Endothelial cell of umbilical vein (primary cell): Measurements from ENCODE around the gene ZDHHC11. TPM values are rescaled to one million over a fixed set of nuclear protein-coding genes. Genes with fewer than 3 reads are reported as not detected.

ENCODE experiments used
- Bru-seq: library from RNA; stranded (reverse); fragments of 400-500 nt; gene quantifications from one replicate; lab custom pipeline; 2021; lab: Mats Ljungman, UMichigan
- BruChase-seq, 2 experiments: library from RNA; stranded (reverse); fragments of 400-500 nt; gene quantifications; one replicate each; lab custom pipeline; 2021; lab: Mats Ljungman, UMichigan
- BruUV-seq: library from RNA; stranded (reverse); fragments of 400-500 nt; replicated peaks from 2 replicates; lab custom pipeline; 2021; lab: Mats Ljungman, UMichigan
- CTCF ChIA-PET: fragments of 300-600, 350-600 bp; sonication (Branson Sonifier 250); formaldehyde crosslinking; loops from one replicate; lab custom pipeline; 2021; ENCODE audit warnings: antibody characterized with exemption, inconsistent platforms; lab: Charles Lee
- POLR2A ChIA-PET: fragments of 300-600, 350-600 bp; sonication (Branson Sonifier 250); formaldehyde crosslinking; loops from one replicate; lab custom pipeline; 2021; ENCODE audit warnings: antibody characterized with exemption, inconsistent platforms; lab: Charles Lee
- DNase-seq: peaks from one replicate; pipeline ENCODE4 v3.0.0-alpha.2; 2011; ENCODE audit warnings: low read depth, low spot score
- FAIRE-seq: peaks from 2 replicates; lab custom pipeline; 2011; peaks lifted over from hg19 to GRCh38; lab: Jason Lieb, UNC
- H2AFZ ChIP-seq: 2 replicates; pipeline ENCODE4 v1.6.0; 2012; ENCODE audit warnings: low read depth, low read length, control low read depth, inconsistent platforms
- H3K27ac ChIP-seq: 2 replicates; pipeline ENCODE4 v1.5.1; 2011; ENCODE audit warnings: low read depth, mild to moderate bottlenecking, control low read depth, low read length, moderate library complexity; ENCODE audit not compliant: insufficient read depth
- H3K27me3 ChIP-seq, 2 experiments: 2 replicates each; pipeline versions ENCODE4 v1.6.0 to v1.6.1; 2011; ENCODE audit warnings: low read length in 2 of 2, mixed read lengths in 1 of 2; ENCODE audit not compliant: control insufficient read depth in 2 of 2, insufficient read depth in 2 of 2
- H3K36me3 ChIP-seq, 2 experiments: 2 replicates in 1 of 2; 3 replicates in 1 of 2; pipeline ENCODE4 v1.5.1; 2011; ENCODE audit warnings: low read length in 2 of 2, mild to moderate bottlenecking in 1 of 2, moderate library complexity in 1 of 2; ENCODE audit not compliant: control insufficient read depth in 2 of 2, insufficient read depth in 2 of 2; ENCODE audit errors: extremely low read depth in 1 of 2
- H3K4me1 ChIP-seq: 3 replicates; pipeline ENCODE4 v1.5.1; 2011; ENCODE audit warnings: mild to moderate bottlenecking, low read length; ENCODE audit not compliant: control insufficient read depth, insufficient read depth; ENCODE audit errors: extremely low read depth
- H3K4me2 ChIP-seq: 2 replicates; pipeline ENCODE4 v1.6.1; 2011; ENCODE audit warnings: low read length, control low read depth, mixed read lengths; ENCODE audit not compliant: insufficient read depth
- H3K4me3 ChIP-seq, 3 experiments: fragments of 200-600 bp in 1 of 3; sonication (generic), shearing (Covaris generic) in 1 of 3; replicated peaks in 1 of 3; 2 replicates each; pipeline ENCODE4 v1.5.1; 2011 to 2016; ENCODE audit warnings: control low read depth in 3 of 3, low read length in 3 of 3, mild to moderate bottlenecking in 2 of 3, inconsistent platforms in 1 of 3, low read depth in 1 of 3, moderate library complexity in 1 of 3; ENCODE audit not compliant: insufficient read depth in 1 of 3
- H3K79me2 ChIP-seq: 2 replicates; pipeline ENCODE4 v1.6.0; 2012; ENCODE audit warnings: low read length, inconsistent platforms; ENCODE audit not compliant: control insufficient read depth, insufficient read depth
- H3K9ac ChIP-seq: replicated peaks from 2 replicates; pipeline ENCODE3; 2011; ENCODE audit warnings: low read length, control low read depth; ENCODE audit not compliant: insufficient read depth; ENCODE audit errors: extremely low read depth
- H3K9me1 ChIP-seq: replicated peaks from 3 replicates; pipeline ENCODE4 v1.6.0; 2011; ENCODE audit warnings: mild to moderate bottlenecking, low read length; ENCODE audit not compliant: control insufficient read depth, insufficient read depth; ENCODE audit errors: extremely low read depth
- H3K9me3 ChIP-seq: replicated peaks from 2 replicates; pipeline ENCODE4 v1.5.1; 2012; ENCODE audit warnings: low read length, inconsistent platforms; ENCODE audit not compliant: control insufficient read depth, insufficient read depth
- H4K20me1 ChIP-seq: replicated peaks from 2 replicates; pipeline ENCODE3; 2011; ENCODE audit warnings: mild to moderate bottlenecking, low read length; ENCODE audit not compliant: control insufficient read depth, insufficient read depth; ENCODE audit errors: extremely low read depth
- CTCF ChIP-seq, 2 donors: IDR thresholded peaks; 1 replicate in 1 of 2; 2 replicates in 1 of 2; pipeline ENCODE4 v1.5.1; 2011; ENCODE audit warnings: low read length in 2 of 2, mild to moderate bottlenecking in 2 of 2, moderate library complexity in 2 of 2, control low read depth in 1 of 2, inconsistent platforms in 1 of 2, low read depth in 1 of 2; ENCODE audit not compliant: insufficient read depth in 1 of 2; ENCODE audit errors: extremely low read depth in 1 of 2
- EZH2 ChIP-seq: IDR thresholded peaks from 2 replicates; pipeline ENCODE4 v1.6.1; 2012; ENCODE audit warnings: borderline replicate concordance, low read depth, mild to moderate bottlenecking, moderate library complexity, low read length, inconsistent platforms; ENCODE audit not compliant: severe bottlenecking
- MYC ChIP-seq: IDR thresholded peaks from one replicate; pipeline ENCODE4 v1.6.1; 2011; ENCODE audit warnings: mild to moderate bottlenecking, low read depth, low read length
- POLR2A ChIP-seq: IDR thresholded peaks from 2 replicates; pipeline ENCODE4 v1.6.1; 2012; ENCODE audit warnings: low read depth, mild to moderate bottlenecking, control low read depth, low read length
- dilution Hi-C: fragments of 300-500 bp; cut with MboI; formaldehyde crosslinking; loops from one replicate; pipeline ENCODE4 v1.15.0; 2019; ENCODE audit warnings: low sequenced_read_pairs; ENCODE audit not compliant: extremely low pct_ligation_motif_present
- intact Hi-C: fragments of 100-400 bp; cut with micrococcal nuclease; formaldehyde crosslinking; loops from one replicate; pipeline ENCODE4 v1.10.0; 2022
- long read RNA-seq: library from polyadenylated mRNA; stranded (forward); transcript quantifications from one replicate; pipeline ENCODE4 v2.0.0, GENCODE V29; 2021
- polyA minus RNA-seq, 3 experiments: library from RNA; depleted of rRNA, polyadenylated mRNA; stranded (reverse); fragments of >200 nt; gene quantifications; 1 replicate in 1 of 3; 2 replicates in 2 of 3; pipeline ENCODE4 v1.2.3, GENCODE V29; 2011
- polyA plus RNA-seq, 4 experiments: library from polyadenylated mRNA; depleted of rRNA in 3 of 4; stranded (reverse) in 3 of 4; unstranded in 1 of 4; fragments of >200 nt; gene quantifications; 2 replicates each; pipeline versions ENCODE4 v1.2.1 to v1.2.3, GENCODE V29; 2011 to 2012; ENCODE audit warnings: missing spikeins in 1 of 4
- total RNA-seq: library from RNA; stranded (reverse); gene quantifications from 2 replicates; pipeline ENCODE4 v1.2.3, GENCODE V29; 2021

ZDHHC11 gene
- 2.1 and 4.4 TPM in 2 replicates for total RNA-seq
- polyA plus RNA-seq, result 0.35 and 1.3 TPM in 2 replicates
- polyA plus RNA-seq (2011; cell fraction: cytosol; rRNA removed), result 0.22 and 0.41 TPM in 2 replicates
- 6.3 and 6.5 TPM in 2 replicates for polyA plus RNA-seq (2011; cell fraction: nucleus; rRNA removed)
- 2.8 and 3.3 TPM in 2 replicates for polyA plus RNA-seq (2012)
- polyA minus RNA-seq, result 0.87 and 1.3 TPM in 2 replicates
- 22.1 TPM for polyA minus RNA-seq (2011; cell fraction: cytosol; rRNA and poly(A)+ RNA removed)
- polyA minus RNA-seq (2011; cell fraction: nucleus; rRNA and poly(A)+ RNA removed), result 3.6 and 4.3 TPM in 2 replicates
- percentile 23 among the genes with signal in this experiment for Bru-seq, nascent RNA
- BruChase-seq, experiment 1, labeled RNA remaining after a 6-hour chase, result percentile 53 among the genes with signal in this experiment
- BruChase-seq, experiment 2, labeled RNA remaining after a 2-hour chase, result percentile 23 among the genes with signal in this experiment
- long read RNA-seq, partial matches to known transcripts, result 0 of 1 reads
- long read RNA-seq, other reads (novel, unspliced or antisense), result 1 of 1 reads

GRCh38 chr5:850511-851006, at the start of gene ZDHHC11:
ZDHHC11 (minus strand) TSS chr5:850986; CDS start chr5:850602, 384 bp downstream.
- dilution Hi-C loops (no loop called here), intact Hi-C loops (no loop called here)
- H3K9ac ChIP-seq, result no peak within 1 kb of the TSS
- H3K27ac ChIP-seq, result no peak within 1 kb of the TSS
- H2AFZ ChIP-seq, result no peak within 1 kb of the TSS
- H3K4me1 ChIP-seq, result no peaks in the 10 kb centered on the region
- CTCF ChIA-PET, result no interaction called here
- POLR2A ChIA-PET, result no interaction called here
- no peaks in the 10 kb centered on the region for H3K36me3 ChIP-seq
- no peak within 1 kb of the TSS for H3K4me3 ChIP-seq
- no peaks in the 10 kb centered on the region for H3K9me1 ChIP-seq
- no peak for FAIRE-seq
- no peaks in the 10 kb centered on the region for H4K20me1 ChIP-seq
- no peaks in the 10 kb centered on the region for H3K27me3 ChIP-seq
- no peak within 1 kb of the TSS for H3K4me2 ChIP-seq
- TF ChIP-seq MYC (no peak), POLR2A (no peak), EZH2 (no peak), CTCF (IDR thresholded peaks at IDR 0.05; ENCODE audit: extremely low read depth in 1 of 2, insufficient read depth in 1 of 2, low read depth in 1 of 2, low read length in 2 of 2) (no peak)
- no peaks in the 10 kb centered on the region for H3K79me2 ChIP-seq
- DNase-seq, result no peak
- no peaks in the 10 kb centered on the region for H3K9me3 ChIP-seq
- no TSS peak for BruUV-seq
